H1 (cell line): ENCODE measurements around the gene RIPOR1. TPM values are rescaled to one million over a fixed set of nuclear protein-coding genes. Genes with fewer than 3 reads are reported as not detected.

ENCODE experiments used
- polyA plus RNA-seq, 7 experiments: library from polyadenylated mRNA; depleted of rRNA in 3 of 7; stranded (reverse) in 5 of 7; unstranded in 2 of 7; fragments of >200 nt in 5 of 7; fragments of 200-250 nt in 2 of 7; gene quantifications; 1 replicate in 5 of 7; 2 replicates in 1 of 7; 4 replicates in 1 of 7; pipeline versions ENCODE4 v1.2.1 to v1.2.3, GENCODE V29; 2011 to 2013; ENCODE audit warnings: missing spikeins in 2 of 7, mixed read lengths in 2 of 7
- small RNA-seq: library from polyadenylated mRNA; stranded (forward); fragments of <200 nt; extraction: miRNeasy Mini kit (QIAGEN cat#:217004); gene quantifications from one replicate; pipeline ENCODE3, GENCODE V24; 2013; ENCODE audit not compliant: insufficient read depth
- total RNA-seq: library from RNA; stranded (reverse); fragmentation: NEBNext Ultra II Directional; extraction: Animal tissue kit (Norgen Biotek cat#: 25700); gene quantifications from 2 replicates; pipeline ENCODE4 v1.2.1, GENCODE V29; 2021
- TF ChIP-seq, protein P1 (sequence below): IDR thresholded peaks from 2 replicates; pipeline ENCODE4 v1.6.1; 2012; ENCODE audit warnings: low read length, inconsistent platforms

RIPOR1 gene
- total and polyA plus RNA-seq, 2 of the 8 experiments (the other 6 are each of a cell fraction or from before 2014, with no cell fraction given) = 2.7 to 10.1 TPM

DNA sequence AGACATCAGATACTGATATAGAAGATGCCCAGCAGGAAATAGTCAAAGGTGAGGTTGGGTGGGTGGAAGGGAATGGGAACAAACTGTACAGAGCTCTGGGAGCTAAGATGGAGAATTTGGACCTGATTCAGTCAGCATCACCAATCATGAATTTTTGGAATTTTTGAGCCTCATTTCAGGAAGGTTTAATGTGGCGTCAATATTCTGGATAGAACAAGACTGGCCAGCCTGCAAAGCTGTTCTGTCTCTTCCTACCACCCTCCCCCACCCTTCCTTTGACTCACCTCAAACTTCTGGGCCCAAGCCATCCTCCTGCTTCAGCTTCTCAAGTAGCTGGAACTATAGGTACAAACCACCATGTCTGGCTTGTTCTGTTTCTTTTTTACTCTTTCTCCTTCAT lies 66.3 kb downstream of the RIPOR1 start (continued):
- TF ChIP-seq, protein P1, sequence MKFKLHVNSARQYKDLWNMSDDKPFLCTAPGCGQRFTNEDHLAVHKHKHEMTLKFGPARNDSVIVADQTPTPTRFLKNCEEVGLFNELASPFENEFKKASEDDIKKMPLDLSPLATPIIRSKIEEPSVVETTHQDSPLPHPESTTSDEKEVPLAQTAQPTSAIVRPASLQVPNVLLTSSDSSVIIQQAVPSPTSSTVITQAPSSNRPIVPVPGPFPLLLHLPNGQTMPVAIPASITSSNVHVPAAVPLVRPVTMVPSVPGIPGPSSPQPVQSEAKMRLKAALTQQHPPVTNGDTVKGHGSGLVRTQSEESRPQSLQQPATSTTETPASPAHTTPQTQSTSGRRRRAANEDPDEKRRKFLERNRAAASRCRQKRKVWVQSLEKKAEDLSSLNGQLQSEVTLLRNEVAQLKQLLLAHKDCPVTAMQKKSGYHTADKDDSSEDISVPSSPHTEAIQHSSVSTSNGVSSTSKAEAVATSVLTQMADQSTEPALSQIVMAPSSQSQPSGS = no peak

Small RNAs within 50 kb of the gene (small RNA-seq; reads per million reads assigned to genes)
- gene AC027682.3 = not detected

Other genes starting within 250 kb of the RIPOR1 start
- gene PLEKHG4, start 249.3 kb upstream of the RIPOR1 start, total RNA-seq = 7.4 and 7.7 TPM in 2 replicates
- gene PLEKHG4, start 249.3 kb upstream of the RIPOR1 start, polyA plus RNA-seq (2011; rRNA removed) = 11.1 and 19.8 TPM in 2 replicates
- gene KCTD19, start 202.1 kb upstream of the RIPOR1 start, total RNA-seq = 0.06 and 0.63 TPM in 2 replicates
- gene KCTD19, start 202.1 kb upstream of the RIPOR1 start, polyA plus RNA-seq (2011; rRNA removed) = 0.24 and 0.47 TPM in 2 replicates
- gene LRRC36, start 202.0 kb upstream of the RIPOR1 start, total RNA-seq = 0.44 TPM in 1 of 2 replicates, not detected in the other
- gene LRRC36, start 202.0 kb upstream of the RIPOR1 start, polyA plus RNA-seq (2011; rRNA removed) = 0.09 and 0.15 TPM in 2 replicates
- 0.61 and 1.0 TPM in 2 replicates for gene TPPP3, start 135.3 kb upstream of the RIPOR1 start, total RNA-seq
- gene TPPP3, start 135.3 kb upstream of the RIPOR1 start, polyA plus RNA-seq (2011; rRNA removed) = 0.77 and 1.3 TPM in 2 replicates
- gene ZDHHC1, start 112.4 kb upstream of the RIPOR1 start, total RNA-seq = 3.1 and 3.5 TPM in 2 replicates
- gene ZDHHC1, start 112.4 kb upstream of the RIPOR1 start, polyA plus RNA-seq (2011; rRNA removed) = 4.9 and 7.5 TPM in 2 replicates
- gene HSD11B2, start 97.7 kb upstream of the RIPOR1 start, total RNA-seq = 25.9 and 28.7 TPM in 2 replicates
- 32.9 and 41.9 TPM in 2 replicates for gene HSD11B2, start 97.7 kb upstream of the RIPOR1 start, polyA plus RNA-seq (2011; rRNA removed)
- gene ATP6V0D1, start 47.7 kb upstream of the RIPOR1 start, total RNA-seq = 47.3 and 54.1 TPM in 2 replicates
- 129 and 134 TPM in 2 replicates for gene ATP6V0D1, start 47.7 kb upstream of the RIPOR1 start, polyA plus RNA-seq (2011; rRNA removed)
- not detected in 2 replicates for gene AGRP, start 45.3 kb upstream of the RIPOR1 start, total RNA-seq
- gene AGRP, start 45.3 kb upstream of the RIPOR1 start, polyA plus RNA-seq (2011; rRNA removed) = not detected in 2 replicates
- gene CTCF, start 33.7 kb downstream of the RIPOR1 start, total RNA-seq = 66.0 and 67.5 TPM in 2 replicates
- 24.2 and 32.4 TPM in 2 replicates for gene CTCF, start 33.7 kb downstream of the RIPOR1 start, polyA plus RNA-seq (2011; rRNA removed)
- 34.5 and 36.7 TPM in 2 replicates for gene CARMIL2, start 116.3 kb downstream of the RIPOR1 start, total RNA-seq
- gene CARMIL2, start 116.3 kb downstream of the RIPOR1 start, polyA plus RNA-seq (2011; rRNA removed) = 15.7 and 29.8 TPM in 2 replicates
- gene ACD, start 131.4 kb downstream of the RIPOR1 start, total RNA-seq = 34.8 and 35.8 TPM in 2 replicates
- 58.0 and 81.7 TPM in 2 replicates for gene ACD, start 131.4 kb downstream of the RIPOR1 start, polyA plus RNA-seq (2011; rRNA removed)
- gene PARD6A, start 132.1 kb downstream of the RIPOR1 start, total RNA-seq = 14.4 and 15.1 TPM in 2 replicates
- gene PARD6A, start 132.1 kb downstream of the RIPOR1 start, polyA plus RNA-seq (2011; rRNA removed) = 21.8 and 28.6 TPM in 2 replicates
- 9.6 and 12.9 TPM in 2 replicates for gene ENKD1, start 137.9 kb downstream of the RIPOR1 start, total RNA-seq
- gene ENKD1, start 137.9 kb downstream of the RIPOR1 start, polyA plus RNA-seq (2011; rRNA removed) = 16.0 and 16.1 TPM in 2 replicates
- 2.0 and 2.3 TPM in 2 replicates for gene C16orf86, start 138.0 kb downstream of the RIPOR1 start, total RNA-seq
- 1.4 and 2.4 TPM in 2 replicates for gene C16orf86, start 138.0 kb downstream of the RIPOR1 start, polyA plus RNA-seq (2011; rRNA removed)
- gene GFOD2, start 190.5 kb downstream of the RIPOR1 start, total RNA-seq = 33.2 and 35.4 TPM in 2 replicates
- gene GFOD2, start 190.5 kb downstream of the RIPOR1 start, polyA plus RNA-seq (2011; rRNA removed) = 21.4 and 24.5 TPM in 2 replicates